ENCODE data around the gene MYLK4.

Gene MYLK4

DNA sequence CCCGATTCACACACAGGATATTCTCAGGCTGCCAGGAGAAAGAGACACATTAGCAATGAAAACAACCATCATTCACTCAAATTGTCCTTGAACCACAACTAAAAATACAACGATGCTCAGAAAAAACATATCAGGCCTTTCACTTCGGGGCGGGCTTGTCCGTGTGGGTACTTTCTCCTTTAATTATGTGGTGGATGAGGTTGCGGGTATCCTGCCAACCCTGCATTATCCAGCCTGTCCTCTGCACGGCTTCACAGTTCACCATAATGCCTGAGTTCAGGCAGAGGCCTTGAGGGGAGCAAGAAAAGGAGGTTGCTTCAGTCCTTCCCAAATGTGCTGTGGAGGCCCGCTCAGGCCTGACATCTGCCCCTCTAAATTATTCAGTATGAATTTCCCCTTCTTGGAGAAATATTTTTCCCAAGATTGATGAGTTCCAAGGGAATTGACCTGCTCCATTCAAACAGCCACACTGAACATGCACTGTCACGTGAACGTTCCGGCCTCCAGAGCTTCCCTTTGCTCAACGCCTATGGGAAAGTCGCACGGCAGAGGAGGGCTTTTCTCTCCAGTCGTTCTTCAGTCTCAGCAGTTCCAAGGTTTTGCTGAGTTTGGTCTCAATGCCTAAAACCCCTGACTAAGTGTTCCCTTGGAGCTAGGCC lies 70.3 kb downstream of the MYLK4 start:
- Histone ChIP-seq H3F3A (ENCODE audit: control insufficient read depth, insufficient read depth) (no peaks in the 10 kb centered on the region), H3K9me2 (replicated peaks; ENCODE audit: control insufficient read depth, low read length) (no peaks in the 10 kb centered on the region), H4K20me1 (ENCODE audit: control insufficient read depth, insufficient read depth, low read depth, low read length) (no peaks in the 10 kb centered on the region), H3K79me2 (ENCODE audit: control insufficient read depth, low read length) (no peaks in the 10 kb centered on the region), H3K27me3 (ENCODE audit: control insufficient read depth, low read length) (no peaks in the 10 kb centered on the region), H3K27ac (ENCODE audit: low read depth, low read length) (no peak overlapping the region), H3K4me2 (ENCODE audit: low read length) (no peak overlapping the region), H3K4me3 (ENCODE audit: low read length) (no peak overlapping the region), H3K9me3 (ENCODE audit: control insufficient read depth, insufficient read depth, low read length) (no peaks in the 10 kb centered on the region), H3K36me3 (ENCODE audit: control insufficient read depth, low read length) (no peaks in the 10 kb centered on the region), H3K4me1 (ENCODE audit: control insufficient read depth, low read length) (no peaks in the 10 kb centered on the region)
- TF ChIP-seq, protein P1, sequence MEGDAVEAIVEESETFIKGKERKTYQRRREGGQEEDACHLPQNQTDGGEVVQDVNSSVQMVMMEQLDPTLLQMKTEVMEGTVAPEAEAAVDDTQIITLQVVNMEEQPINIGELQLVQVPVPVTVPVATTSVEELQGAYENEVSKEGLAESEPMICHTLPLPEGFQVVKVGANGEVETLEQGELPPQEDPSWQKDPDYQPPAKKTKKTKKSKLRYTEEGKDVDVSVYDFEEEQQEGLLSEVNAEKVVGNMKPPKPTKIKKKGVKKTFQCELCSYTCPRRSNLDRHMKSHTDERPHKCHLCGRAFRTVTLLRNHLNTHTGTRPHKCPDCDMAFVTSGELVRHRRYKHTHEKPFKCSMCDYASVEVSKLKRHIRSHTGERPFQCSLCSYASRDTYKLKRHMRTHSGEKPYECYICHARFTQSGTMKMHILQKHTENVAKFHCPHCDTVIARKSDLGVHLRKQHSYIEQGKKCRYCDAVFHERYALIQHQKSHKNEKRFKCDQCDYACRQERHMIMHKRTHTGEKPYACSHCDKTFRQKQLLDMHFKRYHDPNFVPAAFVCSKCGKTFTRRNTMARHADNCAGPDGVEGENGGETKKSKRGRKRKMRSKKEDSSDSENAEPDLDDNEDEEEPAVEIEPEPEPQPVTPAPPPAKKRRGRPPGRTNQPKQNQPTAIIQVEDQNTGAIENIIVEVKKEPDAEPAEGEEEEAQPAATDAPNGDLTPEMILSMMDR (IDR thresholded peaks at IDR 0.05; ENCODE audit: low read depth, low read length, poor library complexity, severe bottlenecking), result no peak
- TF ChIP-seq EZH2phosphoT487 (IDR thresholded peaks at IDR 0.05; ENCODE audit: borderline replicate concordance, low read length), result no peak

- Histone ChIP-seq H3F3A (ENCODE audit: control insufficient read depth, insufficient read depth) (no peaks in the 10 kb centered on the region), H3K4me1 (ENCODE audit: control insufficient read depth, low read length) (no peaks in the 10 kb centered on the region), H3K27ac (ENCODE audit: low read depth, low read length) (no peak overlapping the region), H4K20me1 (ENCODE audit: control insufficient read depth, insufficient read depth, low read depth, low read length) (no peaks in the 10 kb centered on the region), H3K4me3 (ENCODE audit: low read length) (no peak overlapping the region), H3K79me2 (ENCODE audit: control insufficient read depth, low read length) (no peaks in the 10 kb centered on the region), H3K9me2 (replicated peaks; ENCODE audit: control insufficient read depth, low read length) (no peaks in the 10 kb centered on the region), H3K4me2 (ENCODE audit: low read length) (no peak overlapping the region), H3K9me3 (ENCODE audit: control insufficient read depth, insufficient read depth, low read length) (no peaks in the 10 kb centered on the region), H3K36me3 (ENCODE audit: control insufficient read depth, low read length) (no peaks in the 10 kb centered on the region), H3K27me3 (ENCODE audit: control insufficient read depth, low read length) (peaks cover 8% of the 10 kb centered on the region)
- no peak for TF ChIP-seq EZH2phosphoT487 (IDR thresholded peaks at IDR 0.05; ENCODE audit: borderline replicate concordance, low read length)
- TF ChIP-seq, protein P1 (IDR thresholded peaks at IDR 0.05; ENCODE audit: low read depth, low read length, poor library complexity, severe bottlenecking), result no peak
Observed at GRCh38 chr6:2677080-2677593, 73.6 kb downstream of the MYLK4 start.

DNA sequence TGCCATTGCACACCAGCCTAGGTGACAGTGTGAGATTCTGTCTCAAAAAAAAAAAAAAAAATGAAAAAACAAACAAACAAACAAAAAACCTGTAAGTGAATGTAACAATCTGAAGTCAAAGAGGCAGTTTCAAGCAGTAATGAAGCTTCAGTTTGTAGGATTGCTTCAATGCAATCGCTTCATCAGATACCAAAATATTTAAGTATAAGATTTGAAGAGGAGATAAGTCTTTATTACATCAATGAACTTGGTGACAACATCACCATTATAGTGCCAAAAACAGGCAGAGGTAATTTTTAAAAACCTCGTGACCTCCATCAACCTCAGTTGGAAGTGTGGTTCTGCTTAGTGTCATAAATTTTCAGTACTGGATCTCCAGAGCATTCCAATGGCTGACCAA lies 74.7 kb downstream of the MYLK4 start:
- H3K9me3 ChIP-seq (ENCODE audit: control insufficient read depth, insufficient read depth, low read length), result no peaks in the 10 kb centered on the region
- no peak overlapping the region for H3K4me2 ChIP-seq (ENCODE audit: low read length)
- H3K4me3 ChIP-seq (ENCODE audit: low read length), result no peak overlapping the region
- H3K27me3 ChIP-seq (ENCODE audit: control insufficient read depth, low read length), result peaks cover 8% of the 10 kb centered on the region
- no peaks in the 10 kb centered on the region for H3F3A ChIP-seq (ENCODE audit: control insufficient read depth, insufficient read depth)
- H3K27ac ChIP-seq (ENCODE audit: low read depth, low read length), result no peak overlapping the region
- H3K36me3 ChIP-seq (ENCODE audit: control insufficient read depth, low read length), result no peaks in the 10 kb centered on the region
- H4K20me1 ChIP-seq (ENCODE audit: control insufficient read depth, insufficient read depth, low read depth, low read length), result no peaks in the 10 kb centered on the region
- H3K4me1 ChIP-seq (ENCODE audit: control insufficient read depth, low read length), result no peaks in the 10 kb centered on the region
- H3K9me2 ChIP-seq (replicated peaks; ENCODE audit: control insufficient read depth, low read length), result no peaks in the 10 kb centered on the region
- H3K79me2 ChIP-seq (ENCODE audit: control insufficient read depth, low read length), result no peaks in the 10 kb centered on the region
- TF ChIP-seq, protein P1 (IDR thresholded peaks at IDR 0.05; ENCODE audit: low read depth, low read length, poor library complexity, severe bottlenecking), result no peak
- no peak for TF ChIP-seq EZH2phosphoT487 (IDR thresholded peaks at IDR 0.05; ENCODE audit: borderline replicate concordance, low read length)
